ENCODE data around the gene METAP1.
A peak's percentile ranks its signal among the peaks of the same experiment; 100 is the strongest.

- TF ChIP-seq CTCF (IDR thresholded peaks at IDR 0.05) (no peak), POLR2AphosphoS5 (IDR thresholded peaks at IDR 0.05; ENCODE audit: insufficient read depth in 1 of 2, low read depth in 1 of 2) (peak in 1 of 2 donors; percentile 87), POLR2A (IDR thresholded peaks at IDR 0.05) (peak in 1 of 2 donors; percentile 78)
Observed at GRCh38 chr4:99088481-99089365, 93.2 kb downstream of the METAP1 start, which contains the start of gene ADH5.

All from vagina (tissue), 2 donors.